ENCODE data around the gene SDK1.

- TF ChIP-seq EZH2phosphoT487 (IDR thresholded peaks at IDR 0.05; ENCODE audit: borderline replicate concordance, low read length): no peak
- TF ChIP-seq CTCF (IDR thresholded peaks at IDR 0.05; ENCODE audit: low read depth, low read length, poor library complexity, severe bottlenecking): no peak
Measured at GRCh38 chr7:3683546-3684539, 382.8 kb downstream of the SDK1 start.

All from DOHH2 (cell line).